Measurements from ENCODE around the gene RABAC1. TPM values are rescaled to one million over a fixed set of nuclear protein-coding genes. Genes with fewer than 3 reads are reported as not detected.
A peak's percentile ranks its signal among the peaks of the same experiment; 100 is the strongest.

The RABAC1 gene
- total and polyA plus RNA-seq, 9 of the 15 experiments (the other 6 are each of a cell fraction or from before 2014, with no cell fraction given), result 2.4 to 28.1 (median 9.3) TPM

- H3K27ac ChIP-seq (ENCODE audit: extremely low read depth, low read depth, low read length), result no peak overlapping the region
- FAIRE-seq (no peak), ATAC-seq (no peak; the same call in 2 of the 3 replicates), DNase-seq (ENCODE audit: extremely low read depth in 1 of 4, low spot score in 3 of 4) (peak in 1 of 4 experiments; percentile 14)
- peaks cover 25 to 44% of the 10 kb centered on the region in 2 experiments for H3K27me3 ChIP-seq (ENCODE audit: control insufficient read depth in 2 of 2, insufficient read depth in 2 of 2, low read length in 2 of 2)
- no peak overlapping the region for H3K9ac ChIP-seq (ENCODE audit: insufficient read depth in 1 of 2, low read depth in 2 of 2, low read length in 2 of 2)
- H3K79me2 ChIP-seq (ENCODE audit: control insufficient read depth, insufficient read depth, low read length), result no peaks in the 10 kb centered on the region
- H2AFZ ChIP-seq (ENCODE audit: low read depth, low read length), result no peak overlapping the region
- H3K4me1 ChIP-seq (replicated peaks in 1 of 2; ENCODE audit: control insufficient read depth in 2 of 2, insufficient read depth in 2 of 2, low read length in 2 of 2), result peaks cover 0 to 31% of the 10 kb centered on the region in 2 experiments; a peak in 2 of 5 replicates
- ChIA-PET POLR2A (interaction anchor here (0.6 to 1.4 kb wide), 5 partner anchors 10 to 129 kb away, joined by 3 to 4 read pairs (median 4); no protein-coding TSS in a partner anchor), CTCF (ENCODE audit: low intra/inter-chr PET ratio) (no interaction called here)
- H4K20me1 ChIP-seq (replicated peaks; ENCODE audit: control insufficient read depth, insufficient read depth, low read length), result peaks cover 25% of the 10 kb centered on the region; the same call in 1 of the 2 replicates
- no peaks in the 10 kb centered on the region for H3K9me1 ChIP-seq (ENCODE audit: control insufficient read depth, insufficient read depth, low read length)
- BruUV-seq (replicated peaks), result no TSS peak
- no peak overlapping the region for H3K4me3 ChIP-seq
- WGBS (ENCODE audit: insufficient coverage, low coverage, missing lambda C conversion rate), result 16% methylated on average over 13 of the region's 13 CpGs
- in situ Hi-C loops (cut with MboI), result no loop called here
- H3K9me3 ChIP-seq (replicated peaks; ENCODE audit: control insufficient read depth, insufficient read depth, low read depth, low read length), result no peaks in the 10 kb centered on the region
- H3K4me2 ChIP-seq (ENCODE audit: insufficient read depth, low read length), result no peak overlapping the region
- intact Hi-C loops (cut with micrococcal nuclease), result no loop called here
- no peak for TF ChIP-seq ZNF586 (CRISPR knock-in tag; conservative IDR thresholded peaks at IDR 0.05)
- TF ChIP-seq KDM1A (IDR thresholded peaks at IDR 0.05), result 0 out of 4 replicates have a peak, but pooled peaks of 1 of the 2 experiments have one; percentile 9
- TF ChIP-seq NELFE (IDR thresholded peaks at IDR 0.05; ENCODE audit: insufficient read depth, insufficient read length), result no peak
- TF ChIP-seq MCM7 (IDR thresholded peaks at IDR 0.05), result no peak
- 0 out of 2 replicates have a peak, but pooled peaks have one; percentile 13 for TF ChIP-seq BCOR (IDR thresholded peaks at IDR 0.05)
- no peak for TF ChIP-seq ZNF644 (tag; IDR thresholded peaks at IDR 0.05; ENCODE audit: low read depth)
- no peak for TF ChIP-seq CREB3L1 (IDR thresholded peaks at IDR 0.05; ENCODE audit: borderline replicate concordance, low read depth)
- TF ChIP-seq ZFP36 (IDR thresholded peaks at IDR 0.05; ENCODE audit: low read depth, low read length, partially characterized antibody), result peak; percentile 57
- TF ChIP-seq POLR2G (IDR thresholded peaks at IDR 0.05; ENCODE audit: low read depth, low read length), result peak; percentile 20; the same call in 1 of the 2 replicates
- no peak for TF ChIP-seq EP300 (IDR thresholded peaks at IDR 0.05; ENCODE audit: low read length)
- peaks cover 8% of the 10 kb centered on the region; the same call in 1 of the 3 replicates for H3K36me3 ChIP-seq (ENCODE audit: control insufficient read depth, insufficient read depth, low read length)
Measured at GRCh38 chr19:41910992-41911888, 47.9 kb downstream of the RABAC1 start.
